GM12878 (cell line): Measurements from ENCODE around the gene PTPN14. TPM values are rescaled to one million over a fixed set of nuclear protein-coding genes. Genes with fewer than 3 reads are reported as not detected.

Experiments used
- ATAC-seq: fragments of 200-7000 bp; cut with Tn5 transposase; 3 replicates; pipeline ENCODE4 v1.9.1; 2020; ENCODE audit warnings: mild to moderate bottlenecking, moderate library complexity
- BruUV-seq: library from RNA; stranded (reverse); fragments of 400-500 nt; replicated peaks from 2 replicates; lab custom pipeline; 2021; lab: Mats Ljungman, UMichigan
- CTCF ChIA-PET: fragments of 300-600 bp; sonication (Branson Sonifier 250); formaldehyde crosslinking; extraction: SDS; loops from one replicate; lab custom pipeline; 2021; ENCODE audit warnings: inconsistent platforms; lab: Yijun Ruan, JAX
- POLR2A ChIA-PET: fragments of 350-600 bp; formaldehyde crosslinking; extraction: SDS; loops from one replicate; lab custom pipeline; 2021; ENCODE audit warnings: inconsistent platforms; lab: Charles Lee
- RAD21 ChIA-PET: fragments of 300-600 bp; sonication (Branson Sonifier 250); formaldehyde crosslinking; loops from one replicate; lab custom pipeline; 2023; ENCODE audit warnings: antibody characterized with exemption; ENCODE audit not compliant: unreplicated experiment; lab: Charles Lee
- SMC1A ChIA-PET: fragments of 300-600 bp; sonication (Branson Sonifier 250); formaldehyde crosslinking; loops from one replicate; lab custom pipeline; 2023; ENCODE audit not compliant: unreplicated experiment, uncharacterized antibody; lab: Charles Lee
- DNase-seq: peaks from one replicate; pipeline ENCODE4 v3.0.0-alpha.2; 2011; ENCODE audit warnings: low read depth, low spot score
- FAIRE-seq: peaks from 3 replicates; lab custom pipeline; 2011; peaks lifted over from hg19 to GRCh38; lab: Jason Lieb, UNC
- H2AFZ ChIP-seq: 2 replicates; pipeline ENCODE4 v1.6.0; 2011; ENCODE audit warnings: low read depth, low read length, control low read depth; ENCODE audit not compliant: control insufficient read depth
- H3K27ac ChIP-seq: 2 replicates; pipeline ENCODE4 v1.5.1; 2011; ENCODE audit warnings: control low read depth; ENCODE audit not compliant: control insufficient read depth, insufficient read depth
- H3K27me3 ChIP-seq, 2 experiments: replicated peaks in 1 of 2; 2 replicates each; pipeline versions ENCODE4 v1.6.0 to v1.6.1; 2011; ENCODE audit warnings: low read length in 1 of 2; ENCODE audit not compliant: control insufficient read depth in 2 of 2, insufficient read depth in 2 of 2
- H3K36me3 ChIP-seq, 2 experiments: 2 replicates each; pipeline ENCODE4 v1.5.1; 2011; ENCODE audit warnings: low read length in 1 of 2; ENCODE audit not compliant: control insufficient read depth in 2 of 2, insufficient read depth in 2 of 2
- H3K4me1 ChIP-seq: 2 replicates; pipeline ENCODE4 v1.6.1; 2011; ENCODE audit warnings: mild to moderate bottlenecking, low read length, moderate library complexity, mixed read lengths; ENCODE audit not compliant: control insufficient read depth, insufficient read depth
- H3K4me2 ChIP-seq: 2 replicates; pipeline ENCODE4 v1.6.0; 2011; ENCODE audit warnings: control low read depth; ENCODE audit not compliant: control insufficient read depth, insufficient read depth
- H3K4me3 ChIP-seq: fragments of 200-600 bp; sonication (generic); 2 replicates; pipeline ENCODE4 v1.5.1; 2016
- H3K79me2 ChIP-seq: 2 replicates; pipeline ENCODE4 v1.6.0; 2011; ENCODE audit warnings: low read length; ENCODE audit not compliant: control insufficient read depth, insufficient read depth
- H3K9ac ChIP-seq: 2 replicates; pipeline ENCODE4 v1.8.0; 2011; ENCODE audit warnings: low read length, control low read depth, mixed read lengths; ENCODE audit not compliant: control insufficient read depth, insufficient read depth
- H3K9me3 ChIP-seq: replicated peaks from 3 replicates; pipeline ENCODE4 v1.5.1; 2011; ENCODE audit warnings: mild to moderate bottlenecking, low read length; ENCODE audit not compliant: control insufficient read depth, insufficient read depth
- H4K20me1 ChIP-seq: 2 replicates; pipeline ENCODE4 v1.6.0; 2011; ENCODE audit not compliant: control insufficient read depth, insufficient read depth
- CBFB ChIP-seq: IDR thresholded peaks from 2 replicates; pipeline ENCODE4 v1.6.1; 2016; ENCODE audit warnings: antibody characterized with exemption, low read depth
- E4F1 ChIP-seq: fragments of 450-650 bp; IDR thresholded peaks from 2 replicates; pipeline ENCODE4 v1.6.1; 2018; ENCODE audit warnings: borderline replicate concordance, mild to moderate bottlenecking; ENCODE audit not compliant: partially characterized antibody
- ESRRA ChIP-seq: IDR thresholded peaks from 2 replicates; pipeline ENCODE4 v1.6.1; 2012; ENCODE audit warnings: mild to moderate bottlenecking, low read length, improper control_type of control experiment
- FOXK2 ChIP-seq: fragments of 450-650 bp; IDR thresholded peaks from 2 replicates; pipeline ENCODE4 v1.6.1; 2017; ENCODE audit warnings: mild to moderate bottlenecking, moderate library complexity
- HCFC1 ChIP-seq: fragments of 150-350 bp; IDR thresholded peaks from 2 replicates; pipeline ENCODE4 v1.6.1; 2014; ENCODE audit warnings: low read length
- NFIC ChIP-seq: IDR thresholded peaks from 2 replicates; pipeline ENCODE4 v1.6.1; 2012; ENCODE audit warnings: low read depth, mild to moderate bottlenecking, inconsistent platforms, low read length, moderate library complexity
- NRF1 ChIP-seq: conservative IDR thresholded peaks from 2 replicates; pipeline ENCODE4 v1.6.1; 2011; ENCODE audit warnings: mild to moderate bottlenecking, low read depth, low read length, improper control_type of control experiment
- PKNOX1 ChIP-seq: fragments of 450-650 bp; IDR thresholded peaks from 2 replicates; pipeline ENCODE4 v1.6.1; 2016; ENCODE audit warnings: mild to moderate bottlenecking
- POU2F2 ChIP-seq: IDR thresholded peaks from 3 replicates; pipeline ENCODE4 v1.6.1; 2011; ENCODE audit warnings: low read depth, mild to moderate bottlenecking, low read length, borderline replicate concordance
- SMAD5 ChIP-seq: IDR thresholded peaks from 2 replicates; pipeline ENCODE4 v1.6.1; 2016; ENCODE audit warnings: antibody characterized with exemption, low read depth
- SPI1 ChIP-seq: IDR thresholded peaks from 2 replicates; pipeline ENCODE4 v1.6.1; 2011; ENCODE audit warnings: low read depth, mild to moderate bottlenecking, low read length, moderate library complexity, borderline replicate concordance; ENCODE audit not compliant: insufficient read depth
- STAT3 ChIP-seq: IDR thresholded peaks from 2 replicates; pipeline ENCODE4 v1.6.1; 2011; ENCODE audit warnings: low read depth, low read length, improper control_type of control experiment
- TCF12 ChIP-seq: IDR thresholded peaks from 2 replicates; pipeline ENCODE4 v1.6.1; 2011; ENCODE audit warnings: low read depth, mild to moderate bottlenecking, low read length
- ZNF622 ChIP-seq: fragments of 450-650 bp; IDR thresholded peaks from 2 replicates; pipeline ENCODE4 v1.6.1; 2017; ENCODE audit warnings: mild to moderate bottlenecking, inconsistent platforms
- WGBS: methylation state at CpG from one replicate; pipeline ENCODE4 v1.1.6; 2016; ENCODE audit warnings: low lambda C conversion rate; ENCODE audit not compliant: insufficient replicate concordance, insufficient coverage; ENCODE audit errors: missing lambda C conversion rate; 5-methylcytosine and 5-hydroxymethylcytosine counted together
- in situ Hi-C: fragments of 300-500 bp; cut with MboI; formaldehyde crosslinking; loops from 9 replicates; pipeline ENCODE4 v1.14.3; 2018; ENCODE audit warnings: mixed read lengths
- intact Hi-C: fragments of 100-400 bp; cut with micrococcal nuclease; formaldehyde crosslinking; loops from one replicate; pipeline ENCODE4 v1.14.2; 2022; ENCODE audit not compliant: unreplicated experiment
- polyA plus RNA-seq, 11 experiments: library from polyadenylated mRNA; depleted of rRNA in 4 of 11; unstranded in 6 of 11; stranded (reverse) in 5 of 11; fragments of >200 nt; fragmentation: Nextera tagmentation in 4 of 11; fragmentation: Illumina TruSeq in 1 of 11; extraction: Ambion mirVana in 4 of 11; extraction: Trizol in 1 of 11; gene quantifications; 1 replicate in 1 of 11; 2 replicates in 10 of 11; pipeline versions ENCODE4 v1.2.1 to v1.2.3, GENCODE V29; 2011 to 2016; ENCODE audit warnings: inconsistent platforms in 2 of 11, missing spikeins in 2 of 11, low read depth in 1 of 11
- total RNA-seq, 4 experiments: library from RNA; depleted of rRNA in 3 of 4; stranded (reverse); fragments of >200 nt in 3 of 4; fragmentation: Illumina TruSeq in 1 of 4; extraction: Trizol in 1 of 4; gene quantifications; 2 replicates each; pipeline versions ENCODE4 v1.2.1 to v1.2.3, GENCODE V29; 2013 to 2021
- TF ChIP-seq, protein P1 (sequence below): fragments of 450-650 bp; conservative IDR thresholded peaks from 2 replicates; pipeline ENCODE4 v1.6.1; 2017; ENCODE audit warnings: mild to moderate bottlenecking, moderate library complexity

PTPN14 gene
- total and polyA plus RNA-seq, 10 of the 15 experiments (the other 5 are each of a cell fraction or from before 2014, with no cell fraction given) = 0.05 to 5.1 (median 0.44) TPM

DNA sequence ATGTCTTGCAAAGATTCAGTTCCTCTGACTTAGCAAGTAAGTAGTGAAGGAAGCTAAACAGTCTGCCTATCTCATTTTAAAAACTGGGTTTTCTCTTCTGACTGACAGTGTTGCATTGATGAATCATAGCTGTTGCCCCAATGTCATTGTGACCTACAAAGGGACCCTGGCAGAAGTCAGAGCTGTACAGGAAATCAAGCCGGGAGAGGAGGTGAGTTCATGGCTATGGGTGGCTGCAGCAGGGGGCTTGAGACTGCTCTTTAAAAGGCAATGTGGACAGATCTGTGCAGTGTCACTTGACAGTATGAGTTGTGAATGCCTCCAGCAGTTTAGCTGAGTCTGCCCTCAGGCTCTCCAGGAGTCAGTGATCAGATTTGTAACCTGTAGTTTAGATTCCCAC is 223.9 kb downstream of the PTPN14 start:
- Histone ChIP-seq H3K9ac (no peak overlapping the region), H3K9me3 (no peaks in the 10 kb centered on the region), H3K4me2 (no peak overlapping the region), H3K4me3 (no peak overlapping the region), H3K27ac (no peak overlapping the region), H3K36me3 (peaks cover 0 to 5% of the 10 kb centered on the region in 2 experiments; a peak in 1 of 4 replicates), H3K4me1 (peaks cover 4% of the 10 kb centered on the region), H4K20me1 (no peaks in the 10 kb centered on the region), H3K27me3 (no peaks in the 10 kb centered on the region), H2AFZ (no peak overlapping the region), H3K79me2 (no peaks in the 10 kb centered on the region)
- ChIA-PET POLR2A (interaction anchor here (0.7 to 1.2 kb wide), 4 partner anchors 10 to 69 kb away, joined by 3 read pairs; no protein-coding TSS in a partner anchor), CTCF (interaction anchor here (0.6 to 17.7 kb wide), 31 partner anchors 11 to 1196 kb away, joined by 3 to 597 read pairs (median 7); partner anchors contain the start of gene SMYD2), SMC1A (interaction anchor here (0.6 to 12.2 kb wide), 22 partner anchors 9 to 954 kb away, joined by 3 to 323 read pairs (median 4); partner anchors contain the start of gene CENPF), RAD21 (interaction anchor here (0.9 to 10.5 kb wide), 16 partner anchors 10 to 1199 kb away, joined by 3 to 175 read pairs (median 7); no protein-coding TSS in a partner anchor)
- no TSS peak for BruUV-seq
- intact Hi-C loops (loop anchor here (5.0 kb wide), 1 partner anchor 200 kb away; no protein-coding TSS in a partner anchor), in situ Hi-C loops (no loop called here)
- no peak for FAIRE-seq
- TF ChIP-seq POU2F2 (no peak), ESRRA (no peak), FOXK2 (no peak), TCF12 (no peak), NRF1 (no peak), STAT3 (no peak), CBFB (no peak), SPI1 (no peak), SMAD5 (no peak), PKNOX1 (no peak), HCFC1 (no peak), NFIC (no peak), E4F1 (no peak), ZNF622 (no peak)
- TF ChIP-seq, protein P1, sequence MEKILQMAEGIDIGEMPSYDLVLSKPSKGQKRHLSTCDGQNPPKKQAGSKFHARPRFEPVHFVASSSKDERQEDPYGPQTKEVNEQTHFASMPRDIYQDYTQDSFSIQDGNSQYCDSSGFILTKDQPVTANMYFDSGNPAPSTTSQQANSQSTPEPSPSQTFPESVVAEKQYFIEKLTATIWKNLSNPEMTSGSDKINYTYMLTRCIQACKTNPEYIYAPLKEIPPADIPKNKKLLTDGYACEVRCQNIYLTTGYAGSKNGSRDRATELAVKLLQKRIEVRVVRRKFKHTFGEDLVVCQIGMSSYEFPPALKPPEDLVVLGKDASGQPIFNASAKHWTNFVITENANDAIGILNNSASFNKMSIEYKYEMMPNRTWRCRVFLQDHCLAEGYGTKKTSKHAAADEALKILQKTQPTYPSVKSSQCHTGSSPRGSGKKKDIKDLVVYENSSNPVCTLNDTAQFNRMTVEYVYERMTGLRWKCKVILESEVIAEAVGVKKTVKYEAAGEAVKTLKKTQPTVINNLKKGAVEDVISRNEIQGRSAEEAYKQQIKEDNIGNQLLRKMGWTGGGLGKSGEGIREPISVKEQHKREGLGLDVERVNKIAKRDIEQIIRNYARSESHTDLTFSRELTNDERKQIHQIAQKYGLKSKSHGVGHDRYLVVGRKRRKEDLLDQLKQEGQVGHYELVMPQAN = no peak
- no peak for DNase-seq
- ATAC-seq = no peak
- WGBS = 0% methylated on average over 1 of the region's 1 CpG
